SK-N-SH (cell line): Measurements from ENCODE around the gene PIGW.

Source experiments
- CTCF ChIP-seq: fragments of 200-600 bp; sonication (generic); IDR thresholded peaks from 2 replicates; pipeline ENCODE4 v1.6.1; 2017; ENCODE audit warnings: antibody characterized with exemption, mild to moderate bottlenecking, moderate library complexity
- FOXM1 ChIP-seq: IDR thresholded peaks from 2 replicates; pipeline ENCODE4 v1.4.0; 2012; ENCODE audit warnings: low read depth, mild to moderate bottlenecking
- JUND ChIP-seq: IDR thresholded peaks from 2 replicates; pipeline ENCODE4 v1.4.0; 2012
- NRF1 ChIP-seq: IDR thresholded peaks from 2 replicates; pipeline ENCODE4 v1.6.1; 2012; ENCODE audit warnings: low read depth, mild to moderate bottlenecking, low read length
- PBX3 ChIP-seq: IDR thresholded peaks from 2 replicates; pipeline ENCODE4; 2012
- POLR2AphosphoS5 ChIP-seq: IDR thresholded peaks from 2 replicates; pipeline ENCODE4 v1.6.1; 2012; ENCODE audit warnings: low read depth, low read length
- TAF1 ChIP-seq: IDR thresholded peaks from 2 replicates; pipeline ENCODE4 v1.6.1; 2012; ENCODE audit warnings: low read depth, mild to moderate bottlenecking, low read length, moderate library complexity, borderline replicate concordance
- TCF12 ChIP-seq: IDR thresholded peaks from 2 replicates; pipeline ENCODE4 v1.4.0; 2012
- USF2 ChIP-seq: fragments of 150-350 bp; IDR thresholded peaks from 2 replicates; pipeline ENCODE4 v1.6.1; 2017; ENCODE audit warnings: antibody characterized with exemption, low read length, low read depth, borderline replicate concordance

- TF ChIP-seq TCF12 (no peak), CTCF (no peak), POLR2AphosphoS5 (no peak), FOXM1 (no peak), JUND (no peak), PBX3 (no peak), TAF1 (no peak), NRF1 (no peak), USF2 (no peak)
Observed at GRCh38 chr17:36498155-36498554, 36.6 kb upstream of the PIGW start.
